ENCODE results near the gene PCBP4. TPM values are rescaled to one million over a fixed set of nuclear protein-coding genes. Genes with fewer than 3 reads are reported as not detected.
A peak's percentile ranks its signal among the peaks of the same experiment; 100 is the strongest.

PCBP4 gene
- total RNA-seq, 2 donors from 2014 or later, result 19.6 to 22.4 TPM

DNA sequence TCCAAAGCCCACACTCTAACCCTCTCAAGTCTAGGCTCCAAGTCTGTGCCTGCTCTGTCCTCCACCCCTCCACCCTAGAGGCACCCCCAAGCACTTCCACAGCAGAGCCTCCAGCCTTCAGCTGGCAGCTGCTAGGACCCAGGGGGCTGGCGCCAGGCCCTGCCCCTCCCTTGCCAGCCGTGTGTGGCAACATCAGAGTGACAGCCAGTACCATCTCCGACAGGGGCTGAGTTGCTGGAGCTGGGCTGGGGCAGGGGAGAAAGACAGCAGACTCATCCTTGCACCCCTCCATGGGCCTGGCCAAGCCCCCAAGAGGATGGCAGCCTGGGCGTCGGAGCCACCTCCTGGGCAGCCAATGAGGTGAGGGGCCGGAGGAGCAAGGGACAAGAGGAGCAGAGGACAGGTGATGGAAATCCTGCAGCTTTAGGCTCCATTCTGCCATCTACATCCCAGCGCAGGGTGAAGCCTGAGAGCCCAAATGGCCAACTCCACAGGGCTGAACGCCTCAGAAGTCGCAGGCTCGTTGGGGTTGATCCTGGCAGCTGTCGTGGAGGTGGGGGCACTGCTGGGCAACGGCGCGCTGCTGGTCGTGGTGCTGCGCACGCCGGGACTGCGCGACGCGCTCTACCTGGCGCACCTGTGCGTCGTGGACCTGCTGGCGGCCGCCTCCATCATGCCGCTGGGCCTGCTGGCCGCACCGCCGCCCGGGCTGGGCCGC is 11.9 kb downstream of the PCBP4 start, which contains the start of gene GPR62:
GPR62 (plus strand) TSS at position 207 of the 718 bp plus-strand sequence; CDS start at position 479, 272 bp downstream.
- no peak within 1 kb of the TSS for H3K27ac ChIP-seq
- H3K36me3 ChIP-seq, result no peaks in the 10 kb centered on the region
- no peaks in the 10 kb centered on the region for H3K27me3 ChIP-seq
- H3K4me1 ChIP-seq, result peaks cover 6% of the 10 kb centered on the region
- H3K9ac ChIP-seq (ENCODE audit: low read depth in 2 of 2, low read length in 2 of 2), result peak within 1 kb of the TSS in 1 of 2 donors; percentile 67
- intact Hi-C loops (cut with DNase I), result no loop called here
- TF ChIP-seq, protein P1, sequence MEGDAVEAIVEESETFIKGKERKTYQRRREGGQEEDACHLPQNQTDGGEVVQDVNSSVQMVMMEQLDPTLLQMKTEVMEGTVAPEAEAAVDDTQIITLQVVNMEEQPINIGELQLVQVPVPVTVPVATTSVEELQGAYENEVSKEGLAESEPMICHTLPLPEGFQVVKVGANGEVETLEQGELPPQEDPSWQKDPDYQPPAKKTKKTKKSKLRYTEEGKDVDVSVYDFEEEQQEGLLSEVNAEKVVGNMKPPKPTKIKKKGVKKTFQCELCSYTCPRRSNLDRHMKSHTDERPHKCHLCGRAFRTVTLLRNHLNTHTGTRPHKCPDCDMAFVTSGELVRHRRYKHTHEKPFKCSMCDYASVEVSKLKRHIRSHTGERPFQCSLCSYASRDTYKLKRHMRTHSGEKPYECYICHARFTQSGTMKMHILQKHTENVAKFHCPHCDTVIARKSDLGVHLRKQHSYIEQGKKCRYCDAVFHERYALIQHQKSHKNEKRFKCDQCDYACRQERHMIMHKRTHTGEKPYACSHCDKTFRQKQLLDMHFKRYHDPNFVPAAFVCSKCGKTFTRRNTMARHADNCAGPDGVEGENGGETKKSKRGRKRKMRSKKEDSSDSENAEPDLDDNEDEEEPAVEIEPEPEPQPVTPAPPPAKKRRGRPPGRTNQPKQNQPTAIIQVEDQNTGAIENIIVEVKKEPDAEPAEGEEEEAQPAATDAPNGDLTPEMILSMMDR (IDR thresholded peaks at IDR 0.05), result no peak
- no peaks in the 10 kb centered on the region for H3K9me3 ChIP-seq
- H3K4me3 ChIP-seq, result peak within 1 kb of the TSS; percentile 32
- DNase-seq, result no peak

DNA sequence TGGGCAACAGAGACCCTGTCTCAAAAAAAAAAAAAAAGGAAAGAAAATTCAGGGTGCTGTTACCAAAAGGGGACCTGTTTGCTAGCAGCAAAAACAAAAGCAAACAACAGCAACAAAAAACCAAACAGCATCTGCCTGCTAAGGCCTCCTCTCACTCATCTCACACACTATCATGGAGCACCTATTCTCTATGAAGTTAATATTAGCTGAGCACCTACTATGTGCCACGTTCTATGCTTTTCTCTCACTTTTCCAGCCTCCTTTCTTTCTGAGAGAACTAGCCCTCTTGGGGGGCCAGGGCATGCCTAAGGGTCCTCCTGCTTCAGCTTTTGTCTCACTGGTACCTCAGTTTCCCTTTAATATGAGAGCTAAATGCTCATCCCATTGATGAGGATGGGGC is 12.5 kb downstream of the PCBP4 start:
- Histone ChIP-seq H3K36me3 (no peaks in the 10 kb centered on the region), H3K9ac (ENCODE audit: low read depth in 2 of 2, low read length in 2 of 2) (no peak overlapping the region), H3K9me3 (no peaks in the 10 kb centered on the region), H3K27me3 (no peaks in the 10 kb centered on the region), H3K4me3 (no peak overlapping the region), H3K4me1 (peaks cover 6% of the 10 kb centered on the region), H3K27ac (no peak overlapping the region)
- DNase-seq, result no peak
- intact Hi-C loops (cut with DNase I), result no loop called here
- TF ChIP-seq, protein P1 (IDR thresholded peaks at IDR 0.05), result no peak

DNA sequence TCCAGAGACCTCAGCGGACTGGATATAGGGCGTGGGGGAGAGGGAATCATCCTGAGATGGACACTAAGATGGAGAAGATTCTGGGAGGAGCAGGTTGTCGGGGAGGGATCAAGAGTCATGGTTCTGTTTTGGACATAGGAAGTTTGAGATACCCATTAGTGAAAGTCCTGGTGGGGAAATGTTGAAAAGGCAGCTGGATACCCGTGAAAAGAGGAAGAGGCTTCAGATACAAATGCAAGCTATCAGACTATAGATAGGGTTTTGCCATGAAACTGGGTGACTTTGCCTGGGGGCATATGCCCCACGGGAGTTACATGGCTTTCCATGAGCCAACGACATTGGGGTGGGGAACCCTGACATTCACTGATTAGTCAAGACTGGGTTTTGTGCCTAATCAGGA is 13.1 kb downstream of the PCBP4 start:
- H3K27ac ChIP-seq, result no peak overlapping the region
- intact Hi-C loops (cut with DNase I), result no loop called here
- H3K9ac ChIP-seq (ENCODE audit: low read depth in 2 of 2, low read length in 2 of 2), result no peak overlapping the region
- no peaks in the 10 kb centered on the region for H3K9me3 ChIP-seq
- TF ChIP-seq, protein P1 (IDR thresholded peaks at IDR 0.05), result no peak
- H3K27me3 ChIP-seq, result no peaks in the 10 kb centered on the region
- peaks cover 6% of the 10 kb centered on the region for H3K4me1 ChIP-seq
- H3K4me3 ChIP-seq, result no peak overlapping the region
- DNase-seq, result no peak
- no peaks in the 10 kb centered on the region for H3K36me3 ChIP-seq

DNA sequence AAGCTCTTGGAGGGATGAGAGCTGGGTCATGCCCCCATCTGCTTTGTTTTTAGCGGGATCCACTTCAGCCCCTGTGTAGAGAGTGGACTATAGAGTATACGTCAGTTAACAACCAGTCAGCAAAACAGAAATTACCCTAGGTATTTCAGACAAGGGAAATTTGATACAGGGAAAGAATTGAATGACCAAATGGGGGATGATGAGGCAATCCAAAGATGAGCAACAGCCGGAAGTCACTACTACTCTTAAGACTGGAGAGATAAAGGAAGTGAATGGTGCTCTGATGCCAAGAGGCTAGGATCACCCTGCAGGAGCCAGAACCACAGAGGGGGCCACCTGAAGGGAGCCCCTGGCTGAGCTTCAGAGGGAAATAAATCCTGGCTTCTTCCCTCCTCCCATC is 13.8 kb downstream of the PCBP4 start:
- H3K9me3 ChIP-seq, result no peaks in the 10 kb centered on the region
- H3K27ac ChIP-seq, result no peak overlapping the region
- DNase-seq, result no peak
- H3K27me3 ChIP-seq, result no peaks in the 10 kb centered on the region
- no peak overlapping the region for H3K9ac ChIP-seq (ENCODE audit: low read depth in 2 of 2, low read length in 2 of 2)
- H3K4me1 ChIP-seq, result peaks cover 6% of the 10 kb centered on the region
- intact Hi-C loops (cut with DNase I), result no loop called here
- no peaks in the 10 kb centered on the region for H3K36me3 ChIP-seq
- H3K4me3 ChIP-seq, result no peak overlapping the region
- TF ChIP-seq, protein P1 (IDR thresholded peaks at IDR 0.05), result no peak

DNA sequence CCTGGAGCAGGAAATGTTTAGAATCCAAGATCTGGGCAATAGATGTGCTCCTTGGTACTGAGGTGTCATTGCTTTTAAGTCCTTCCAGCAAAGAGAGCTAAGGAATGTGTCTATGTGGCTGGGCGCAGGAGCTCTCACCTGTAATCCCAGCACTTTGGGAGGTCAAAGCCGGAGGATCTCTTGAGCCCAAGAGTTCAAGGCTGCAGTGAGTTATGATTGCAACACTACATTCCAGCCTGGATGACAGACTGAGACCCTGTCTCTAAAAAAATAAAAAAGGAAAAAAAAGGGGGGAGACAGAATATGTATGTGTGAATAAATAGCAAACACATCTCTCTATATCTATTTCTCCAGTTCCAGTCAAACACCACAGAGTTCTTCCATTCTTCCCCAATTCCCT is 16.4 kb downstream of the PCBP4 start:
- TF ChIP-seq, protein P1 (IDR thresholded peaks at IDR 0.05), result no peak
- DNase-seq, result no peak
- Histone ChIP-seq H3K27ac (no peak overlapping the region), H3K4me1 (no peaks in the 10 kb centered on the region), H3K9me3 (no peaks in the 10 kb centered on the region), H3K36me3 (no peaks in the 10 kb centered on the region), H3K4me3 (no peak overlapping the region), H3K9ac (ENCODE audit: low read depth in 2 of 2, low read length in 2 of 2) (no peak overlapping the region), H3K27me3 (no peaks in the 10 kb centered on the region)
- intact Hi-C loops (cut with DNase I), result no loop called here

All from colonic mucosa (tissue), 4 donors.